A549 (cell line): ENCODE results near the gene TGM3.

Experiments
- E2F6 ChIP-seq: IDR thresholded peaks from 2 replicates; pipeline ENCODE4 v1.6.1; 2012; ENCODE audit warnings: low read depth, borderline replicate concordance
- EHMT2 ChIP-seq: fragments of 200-600 bp; sonication (generic); IDR thresholded peaks from 2 replicates; pipeline ENCODE4 v1.6.1; 2016; ENCODE audit warnings: antibody characterized with exemption, low read depth, mild to moderate bottlenecking, moderate library complexity
- EP300 ChIP-seq, 2 experiments: fragments of >200 bp; sonication (Bioruptor Twin); formaldehyde crosslinking; IDR thresholded peaks; 2 replicates in 1 of 2; 3 replicates in 1 of 2; pipeline ENCODE4 v1.6.1; 2016 to 2017
- JUN ChIP-seq, 2 experiments: fragments of >200 bp; sonication (Bioruptor Twin); formaldehyde crosslinking; IDR thresholded peaks; 2 replicates in 1 of 2; 3 replicates in 1 of 2; pipeline ENCODE4 v1.6.1; 2016 to 2017
- KDM5A ChIP-seq: fragments of 200-600 bp; sonication (generic); IDR thresholded peaks from 2 replicates; pipeline ENCODE4 v1.6.1; 2016; ENCODE audit warnings: antibody characterized with exemption, mild to moderate bottlenecking
- POLR2A ChIP-seq: IDR thresholded peaks from 2 replicates; pipeline ENCODE4 v1.6.1; 2012; ENCODE audit warnings: mild to moderate bottlenecking, low read length
- SREBF2 ChIP-seq: fragments of 450-650 bp; IDR thresholded peaks from 2 replicates; pipeline ENCODE4 v1.6.1; 2014; ENCODE audit warnings: mild to moderate bottlenecking, moderate library complexity
- TP53 ChIP-seq: fragments of 250-450 bp; sonication (Bioruptor Pico); IDR thresholded peaks from 2 replicates; pipeline ENCODE4 v1.5.0; 2021; ENCODE audit warnings: mild to moderate bottlenecking, moderate library complexity
- TF ChIP-seq, protein P1 (sequence below): fragments of >200 bp; sonication (Bioruptor Twin); formaldehyde crosslinking; IDR thresholded peaks from 3 replicates; pipeline ENCODE4 v1.6.1; 2016
- TF ChIP-seq, protein P2 (sequence below): fragments of >200 bp; sonication (Bioruptor Twin); formaldehyde crosslinking; IDR thresholded peaks from 3 replicates; pipeline ENCODE4 v1.5.1; 2016
- TF ChIP-seq, protein P3 (sequence below): IDR thresholded peaks from 2 replicates; pipeline ENCODE4 v1.6.1; 2012

GRCh38 chr20:2315440-2315778 lies 19.6 kb downstream of the TGM3 start:
- TF ChIP-seq, protein P1, sequence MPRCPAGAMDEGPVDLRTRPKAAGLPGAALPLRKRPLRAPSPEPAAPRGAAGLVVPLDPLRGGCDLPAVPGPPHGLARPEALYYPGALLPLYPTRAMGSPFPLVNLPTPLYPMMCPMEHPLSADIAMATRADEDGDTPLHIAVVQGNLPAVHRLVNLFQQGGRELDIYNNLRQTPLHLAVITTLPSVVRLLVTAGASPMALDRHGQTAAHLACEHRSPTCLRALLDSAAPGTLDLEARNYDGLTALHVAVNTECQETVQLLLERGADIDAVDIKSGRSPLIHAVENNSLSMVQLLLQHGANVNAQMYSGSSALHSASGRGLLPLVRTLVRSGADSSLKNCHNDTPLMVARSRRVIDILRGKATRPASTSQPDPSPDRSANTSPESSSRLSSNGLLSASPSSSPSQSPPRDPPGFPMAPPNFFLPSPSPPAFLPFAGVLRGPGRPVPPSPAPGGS = no peak
- TF ChIP-seq JUN (IDR thresholded peaks at IDR 0.05) (no peak), POLR2A (no peak), EP300 (IDR thresholded peaks at IDR 0.05) (no peak), KDM5A (no peak), SREBF2 (no peak), E2F6 (no peak), EHMT2 (no peak), TP53 (no peak)
- TF ChIP-seq, protein P2, sequence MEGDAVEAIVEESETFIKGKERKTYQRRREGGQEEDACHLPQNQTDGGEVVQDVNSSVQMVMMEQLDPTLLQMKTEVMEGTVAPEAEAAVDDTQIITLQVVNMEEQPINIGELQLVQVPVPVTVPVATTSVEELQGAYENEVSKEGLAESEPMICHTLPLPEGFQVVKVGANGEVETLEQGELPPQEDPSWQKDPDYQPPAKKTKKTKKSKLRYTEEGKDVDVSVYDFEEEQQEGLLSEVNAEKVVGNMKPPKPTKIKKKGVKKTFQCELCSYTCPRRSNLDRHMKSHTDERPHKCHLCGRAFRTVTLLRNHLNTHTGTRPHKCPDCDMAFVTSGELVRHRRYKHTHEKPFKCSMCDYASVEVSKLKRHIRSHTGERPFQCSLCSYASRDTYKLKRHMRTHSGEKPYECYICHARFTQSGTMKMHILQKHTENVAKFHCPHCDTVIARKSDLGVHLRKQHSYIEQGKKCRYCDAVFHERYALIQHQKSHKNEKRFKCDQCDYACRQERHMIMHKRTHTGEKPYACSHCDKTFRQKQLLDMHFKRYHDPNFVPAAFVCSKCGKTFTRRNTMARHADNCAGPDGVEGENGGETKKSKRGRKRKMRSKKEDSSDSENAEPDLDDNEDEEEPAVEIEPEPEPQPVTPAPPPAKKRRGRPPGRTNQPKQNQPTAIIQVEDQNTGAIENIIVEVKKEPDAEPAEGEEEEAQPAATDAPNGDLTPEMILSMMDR = no peak
- TF ChIP-seq, protein P3, sequence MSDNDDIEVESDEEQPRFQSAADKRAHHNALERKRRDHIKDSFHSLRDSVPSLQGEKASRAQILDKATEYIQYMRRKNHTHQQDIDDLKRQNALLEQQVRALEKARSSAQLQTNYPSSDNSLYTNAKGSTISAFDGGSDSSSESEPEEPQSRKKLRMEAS = no peak
